ENCODE data around the gene CCDC7.

GRCh38 chr10:32890444-32890843, 444.5 kb downstream of the CCDC7 start:
- TF ChIP-seq POLR2A (IDR thresholded peaks at IDR 0.05; ENCODE audit: low read length) (no peak), GATA1 (IDR thresholded peaks at IDR 0.05; ENCODE audit: low read depth, low read length) (no peak)
